HG02970 (cell line): Measurements from ENCODE around the gene RASSF7.

Experiments
- ATAC-seq: cut with Tn5 transposase; IDR thresholded peaks from one replicate; pipeline ENCODE4 v1.9.1; 2021; ENCODE audit warnings: mild to moderate bottlenecking, moderate library complexity, moderate number of reproducible peaks; ENCODE audit not compliant: unreplicated experiment, low FRiP score

The RASSF7 gene

GRCh38 chr11:578276-579035, 17.7 kb downstream of the RASSF7 start:
- no peak for ATAC-seq

- no peak for ATAC-seq
These were observed 19.2 kb downstream of the RASSF7 start for GRCh38 chr11:579830-580601.

- ATAC-seq, result no peak
These were observed 20.6 kb downstream of the RASSF7 start for GRCh38 chr11:581342-581741.

- no peak for ATAC-seq
These were observed 21.0 kb downstream of the RASSF7 start for GRCh38 chr11:581752-582151.

GRCh38 chr11:584287-584686, 23.5 kb downstream of the RASSF7 start:
- no peak for ATAC-seq

- ATAC-seq, result no peak
These were observed 25.9 kb downstream of the RASSF7 start for GRCh38 chr11:586376-587316.

- no peak for ATAC-seq
These were observed 26.8 kb downstream of the RASSF7 start for GRCh38 chr11:587546-587945.

- ATAC-seq, result no peak
These were observed 27.2 kb downstream of the RASSF7 start for GRCh38 chr11:587978-588380.

- ATAC-seq, result no peak
These were observed 29.0 kb downstream of the RASSF7 start for GRCh38 chr11:589798-590197.

GRCh38 chr11:590997-591396, 30.2 kb downstream of the RASSF7 start:
- ATAC-seq, result no peak

- no peak for ATAC-seq
These were observed 31.7 kb downstream of the RASSF7 start for GRCh38 chr11:592501-592900.

- ATAC-seq, result no peak
These were observed 32.1 kb downstream of the RASSF7 start for GRCh38 chr11:592918-593317.

- ATAC-seq, result no peak
These were observed 32.6 kb downstream of the RASSF7 start for GRCh38 chr11:593347-593746.

GRCh38 chr11:595400-595799, 34.6 kb downstream of the RASSF7 start:
- ATAC-seq, result no peak

GRCh38 chr11:596374-596773, 35.6 kb downstream of the RASSF7 start:
- ATAC-seq, result no peak

GRCh38 chr11:597166-597725, 36.5 kb downstream of the RASSF7 start:
- ATAC-seq, result no peak

GRCh38 chr11:598005-598680, 37.4 kb downstream of the RASSF7 start:
- ATAC-seq, result no peak

GRCh38 chr11:601573-602245, 40.9 kb downstream of the RASSF7 start:
- ATAC-seq, result no peak

- no peak for ATAC-seq
These were observed 42.4 kb downstream of the RASSF7 start for GRCh38 chr11:603154-603553.
